Hepatic stellate cell (primary cell): ENCODE data around the gene C12orf56.
"Not testable (repeated sequence)": the region's sequence is repeated elsewhere in the genome, so short reads cannot be mapped to it uniquely, and the experiment has no call there.

Experiments
- DNase-seq: peaks from one replicate; pipeline ENCODE4 v3.0.0; 2011; ENCODE audit warnings: low spot score

The C12orf56 gene

GRCh38 chr12:64385468-64385867, 5.1 kb downstream of the C12orf56 start:
- no peak for DNase-seq

DNA sequence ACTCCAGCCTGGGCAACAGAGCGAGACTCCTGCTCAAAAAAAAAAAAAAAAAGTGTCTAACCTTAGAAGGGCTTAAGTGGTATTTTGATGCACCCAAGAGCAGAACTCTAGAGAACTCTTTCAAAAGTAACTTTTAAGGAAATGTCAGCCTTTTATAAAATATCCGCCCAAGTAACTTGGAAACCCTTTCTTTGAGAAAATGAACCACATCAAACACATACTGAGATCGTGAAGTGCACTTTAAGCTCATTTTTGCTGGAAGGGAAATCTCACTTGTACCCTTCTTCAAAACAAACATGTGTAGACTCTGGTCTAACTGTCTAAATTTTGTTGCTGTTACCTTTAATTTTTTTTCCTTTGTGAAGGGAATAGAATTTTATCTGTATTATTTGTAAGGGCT, 5.5 kb downstream of the C12orf56 start:
- DNase-seq, result no peak

DNA sequence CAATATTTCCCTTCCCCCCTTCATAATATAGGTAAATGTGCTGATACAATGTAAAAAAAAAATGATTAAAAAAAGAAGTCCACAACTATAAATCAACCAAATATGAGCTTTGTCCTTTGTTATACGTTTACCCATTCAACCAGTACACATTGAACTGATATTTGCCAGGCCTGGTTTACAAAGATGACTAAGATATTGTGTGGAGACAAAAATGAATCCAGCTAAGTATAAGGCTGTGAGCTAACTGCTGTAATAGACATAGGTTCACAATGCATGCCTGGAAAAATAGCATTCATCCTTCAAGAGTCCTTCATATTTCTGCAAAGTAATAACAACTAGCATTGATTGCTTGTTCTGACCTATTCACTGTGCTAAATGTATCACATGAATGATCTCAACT, 6.9 kb downstream of the C12orf56 start:
- no peak for DNase-seq

GRCh38 chr12:64362721-64363305, 27.7 kb downstream of the C12orf56 start:
- DNase-seq, result no peak

DNA sequence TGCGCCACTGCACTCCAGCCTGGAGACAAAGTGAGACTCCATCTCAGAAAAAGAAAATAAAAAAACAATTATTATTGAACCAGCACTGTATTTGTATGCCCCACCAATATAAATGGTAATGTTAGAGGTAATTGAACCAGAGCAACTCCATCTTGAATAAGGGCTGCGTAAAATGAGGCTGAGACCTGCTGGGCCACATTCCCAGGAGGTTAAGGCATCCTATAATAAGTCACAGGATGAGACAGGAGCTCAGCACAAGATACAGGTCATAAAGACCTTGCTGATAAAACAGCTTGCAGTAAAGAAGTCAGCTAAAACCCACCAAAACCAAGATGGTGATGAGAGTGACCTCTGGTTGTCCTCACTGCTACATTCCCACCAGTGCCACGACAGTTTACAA, 29.4 kb downstream of the C12orf56 start:
- not testable (repeated sequence) for DNase-seq

- DNase-seq, result not testable (repeated sequence)
These were observed 34.3 kb downstream of the C12orf56 start for GRCh38 chr12:64356209-64356608.

GRCh38 chr12:64352181-64352580, 38.4 kb downstream of the C12orf56 start:
- DNase-seq, result no peak

DNA sequence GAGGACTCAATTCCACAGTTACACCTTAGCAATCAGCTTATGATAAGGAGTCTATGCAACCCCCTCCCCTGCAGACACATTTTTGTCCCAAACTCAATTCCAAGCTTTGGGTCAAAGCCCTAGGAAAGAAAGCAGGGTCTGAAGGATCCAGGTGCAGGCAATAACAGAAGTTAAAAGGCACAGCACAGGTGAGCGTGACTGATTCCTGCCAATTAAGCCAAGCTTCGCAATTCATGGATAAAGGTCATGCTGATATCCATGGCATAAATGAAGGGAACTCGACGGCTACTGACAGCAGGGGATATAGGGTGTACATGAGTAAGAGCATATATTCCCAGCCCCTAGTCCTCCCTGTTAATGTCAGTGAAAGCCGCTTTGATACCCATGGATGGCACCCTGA, 39.3 kb downstream of the C12orf56 start:
- DNase-seq, result no peak

DNA sequence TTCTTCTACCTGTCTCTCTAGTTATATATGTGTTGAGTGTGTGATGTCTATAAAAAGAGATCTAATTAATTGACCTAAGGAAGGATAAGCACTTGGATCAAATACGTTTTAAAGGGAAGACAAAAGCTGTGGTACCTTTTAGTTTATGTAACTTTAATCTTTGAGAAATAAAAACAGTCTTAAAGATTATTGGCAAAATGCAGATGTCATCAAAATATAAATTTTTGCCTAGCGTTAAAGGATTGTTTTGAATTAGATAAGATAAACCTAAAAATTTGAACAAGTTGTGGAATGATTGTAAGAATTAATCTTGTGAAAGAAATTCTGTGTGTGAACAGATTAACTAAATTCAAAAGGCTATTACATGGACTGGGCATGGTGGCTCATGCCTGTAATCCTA, 42.9 kb downstream of the C12orf56 start:
- DNase-seq, result no peak

DNA sequence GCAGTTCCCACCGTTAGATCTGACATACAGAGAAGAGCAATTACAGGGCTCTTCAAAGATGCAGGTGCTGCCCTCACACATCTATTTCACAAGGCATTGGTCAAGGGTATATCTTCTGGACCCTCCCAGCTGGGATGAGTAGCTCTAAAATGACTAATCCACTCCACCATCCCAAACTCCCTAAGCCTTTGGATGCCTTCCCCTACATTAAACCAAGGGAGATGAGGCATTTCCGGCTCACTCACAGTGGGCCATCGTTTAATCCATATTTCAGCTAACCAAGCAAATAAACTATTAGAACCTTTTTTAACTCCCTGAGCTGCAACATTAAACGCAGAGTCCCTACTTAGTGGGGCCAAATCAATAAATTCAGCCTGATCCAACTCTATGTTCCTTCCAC, 45.9 kb downstream of the C12orf56 start:
- DNase-seq, result not testable (repeated sequence)

- not testable (repeated sequence) for DNase-seq
These were observed 50.0 kb downstream of the C12orf56 start for GRCh38 chr12:64340546-64340945.

DNA sequence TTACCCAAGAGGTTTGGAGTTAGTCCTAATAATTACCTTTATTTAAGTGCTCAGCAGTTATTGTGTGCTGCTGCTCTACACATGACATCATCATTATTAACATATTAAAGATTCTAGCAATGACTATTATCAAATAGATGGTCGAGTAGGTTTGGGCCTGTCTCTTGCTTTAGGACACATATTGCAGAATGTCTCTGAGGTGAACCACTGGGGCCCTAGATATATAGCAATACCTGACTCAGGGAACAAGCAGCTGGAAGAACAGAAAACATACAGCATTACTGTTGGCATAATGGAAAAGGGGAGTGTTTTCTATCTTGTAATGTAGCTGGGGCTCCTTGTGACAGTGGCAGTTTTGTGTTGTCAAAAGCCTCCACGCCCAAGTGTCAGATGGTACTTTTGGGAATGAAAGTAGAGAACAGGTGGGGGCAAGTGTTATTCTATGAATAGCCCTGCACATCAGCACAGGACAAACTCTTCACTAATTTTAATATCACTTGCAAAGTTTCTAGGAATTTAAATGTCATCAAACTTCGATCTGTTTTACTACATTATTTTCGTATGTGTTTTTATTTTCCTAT, 54.6 kb downstream of the C12orf56 start:
- no peak for DNase-seq

- no peak for DNase-seq
These were observed 57.6 kb downstream of the C12orf56 start for GRCh38 chr12:64332938-64333337.

DNA sequence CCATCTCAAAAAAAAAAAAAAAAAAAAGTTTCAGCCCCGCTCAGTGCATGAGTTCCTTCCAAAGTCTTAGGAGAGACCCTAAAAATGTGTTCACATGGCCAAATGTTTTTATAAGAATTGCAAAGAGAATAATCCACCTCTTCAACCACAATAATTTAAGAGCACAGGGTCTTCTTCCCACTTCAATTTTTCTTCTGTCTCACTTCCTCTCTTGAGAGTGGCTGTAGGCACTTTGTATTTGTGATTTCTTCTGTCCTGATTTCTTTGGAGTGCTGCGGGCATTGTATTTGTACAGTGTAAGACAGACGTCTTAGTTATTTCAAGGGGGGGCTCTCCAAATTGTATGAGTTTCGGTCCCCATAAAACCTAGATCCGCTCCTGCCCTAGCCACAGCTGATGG, 58.3 kb downstream of the C12orf56 start:
- DNase-seq, result no peak

- not testable (repeated sequence) for DNase-seq
These were observed 61.4 kb downstream of the C12orf56 start for GRCh38 chr12:64329031-64329710.

GRCh38 chr12:64325055-64325454, 65.5 kb downstream of the C12orf56 start:
- DNase-seq, result no peak

DNA sequence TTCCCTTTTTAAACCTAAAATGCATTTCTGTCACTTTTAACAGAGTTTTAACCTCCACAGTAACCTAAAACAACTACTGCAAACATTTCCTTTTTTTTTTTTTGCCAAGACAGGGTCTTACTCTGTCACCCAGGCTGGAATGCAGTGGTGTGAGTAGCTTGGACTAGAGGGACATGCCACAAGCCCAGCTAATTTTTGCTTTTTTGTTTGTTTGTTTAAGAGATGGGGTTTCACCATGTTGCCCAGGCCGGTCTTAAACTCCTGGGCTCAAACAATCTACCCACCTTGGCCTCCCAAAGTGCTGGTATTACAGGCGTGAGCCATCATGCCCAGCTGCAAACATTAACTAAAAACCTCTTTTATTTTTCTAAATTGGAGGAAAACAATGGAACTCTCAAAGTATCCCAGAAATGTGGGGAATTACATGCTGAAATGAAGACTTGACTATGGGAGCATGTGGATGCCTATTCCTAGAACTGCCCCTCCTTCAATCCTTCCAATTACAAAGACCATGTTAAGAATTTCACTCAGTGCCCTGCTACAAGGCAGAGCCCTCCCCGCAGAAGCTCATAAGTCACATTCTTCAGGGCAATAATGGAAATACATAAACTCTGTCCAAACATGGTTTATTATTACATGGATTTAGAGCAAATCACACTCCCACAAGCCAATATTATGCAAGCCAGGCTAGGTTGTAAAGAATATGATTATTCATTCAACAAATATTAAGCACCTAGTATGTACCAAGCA, 66.9 kb downstream of the C12orf56 start:
- DNase-seq, result peak; percentile 6

- no peak for DNase-seq
These were observed 67.6 kb downstream of the C12orf56 start for GRCh38 chr12:64323006-64323405.

DNA sequence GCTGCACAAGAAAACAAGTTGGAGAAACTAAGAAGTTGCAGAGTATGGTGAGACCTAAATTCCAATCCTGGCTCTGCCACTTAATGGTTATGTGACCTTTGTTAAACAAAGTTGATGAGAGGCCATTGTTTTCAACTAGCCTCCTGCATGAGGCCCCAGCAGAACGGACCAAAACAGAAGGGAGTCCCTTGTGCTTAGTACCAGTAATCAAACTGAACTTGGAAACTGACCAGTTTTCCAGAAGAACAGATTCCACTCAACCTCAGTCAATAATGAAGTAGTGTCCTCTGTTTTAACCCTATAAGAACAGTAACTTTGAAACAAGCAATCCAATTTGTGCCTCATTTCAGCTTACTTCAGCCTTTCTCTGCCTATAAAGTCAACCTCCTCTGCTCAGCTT, 69.9 kb downstream of the C12orf56 start:
- DNase-seq, result no peak

DNA sequence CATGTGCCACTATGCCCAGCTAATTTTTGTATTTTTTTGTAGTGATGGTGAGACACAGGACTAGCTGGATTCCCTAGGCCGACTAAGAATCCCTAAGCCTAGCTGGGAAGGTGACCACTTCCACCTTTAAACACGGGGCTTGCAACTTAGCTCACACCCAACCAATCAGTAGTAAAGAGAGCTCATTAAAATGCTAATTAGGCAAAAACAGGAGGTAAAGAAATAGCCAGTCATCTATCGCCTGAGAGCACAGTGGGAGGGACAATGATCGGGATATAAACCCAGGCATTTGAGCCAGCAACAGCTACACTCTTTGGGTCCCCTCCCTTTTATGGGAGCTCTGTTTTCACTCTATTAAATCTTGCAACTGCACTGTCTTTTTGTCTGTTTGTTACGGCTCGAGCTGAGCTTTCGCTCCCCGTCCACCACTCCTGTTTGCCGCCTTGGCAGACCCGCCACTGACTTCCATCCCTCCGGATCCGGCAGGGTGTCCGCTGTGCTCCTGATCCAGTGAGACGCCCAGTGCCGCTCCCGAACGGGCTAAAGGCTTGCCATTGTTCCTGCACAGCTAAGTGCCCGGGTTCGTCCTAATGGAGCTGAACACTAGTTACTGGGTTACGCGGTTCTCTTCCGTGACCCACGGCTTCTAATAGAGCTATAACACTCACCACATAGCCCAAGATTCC, 70.9 kb downstream of the C12orf56 start:
- DNase-seq, result not testable (repeated sequence)

- DNase-seq, result peak; percentile 24
These were observed 72.0 kb downstream of the C12orf56 start for GRCh38 chr12:64318605-64319004.

- no peak for DNase-seq
These were observed 78.7 kb downstream of the C12orf56 start for GRCh38 chr12:64311877-64312276.
